Hepatocyte (in vitro differentiated cells): Measurements from ENCODE around the gene STEAP4.

Source experiments
- CTCF ChIP-seq: fragments of 200-600 bp; sonication (generic); IDR thresholded peaks from 2 replicates; pipeline ENCODE4 v1.5.1; 2016; ENCODE audit warnings: antibody characterized with exemption, mild to moderate bottlenecking; ENCODE audit not compliant: poor library complexity
- EZH2 ChIP-seq: fragments of 200-600 bp; sonication (generic); IDR thresholded peaks from 2 replicates; pipeline ENCODE4 v1.6.1; 2016; ENCODE audit warnings: antibody characterized with exemption, mild to moderate bottlenecking, borderline replicate concordance

- no peak for TF ChIP-seq EZH2
- no peak for TF ChIP-seq CTCF
Measured at GRCh38 chr7:88350118-88350517, 43.4 kb upstream of the STEAP4 start.
